ENCODE data around the gene S100A11. TPM values are rescaled to one million over a fixed set of nuclear protein-coding genes. Genes with fewer than 3 reads are reported as not detected.
A peak's percentile ranks its signal among the peaks of the same experiment; 100 is the strongest.

Gene S100A11
- total and polyA plus RNA-seq, 2 donors (not counting 1 experiment from before 2014, with no cell fraction given), result 26.2 to 31.4 TPM

DNA sequence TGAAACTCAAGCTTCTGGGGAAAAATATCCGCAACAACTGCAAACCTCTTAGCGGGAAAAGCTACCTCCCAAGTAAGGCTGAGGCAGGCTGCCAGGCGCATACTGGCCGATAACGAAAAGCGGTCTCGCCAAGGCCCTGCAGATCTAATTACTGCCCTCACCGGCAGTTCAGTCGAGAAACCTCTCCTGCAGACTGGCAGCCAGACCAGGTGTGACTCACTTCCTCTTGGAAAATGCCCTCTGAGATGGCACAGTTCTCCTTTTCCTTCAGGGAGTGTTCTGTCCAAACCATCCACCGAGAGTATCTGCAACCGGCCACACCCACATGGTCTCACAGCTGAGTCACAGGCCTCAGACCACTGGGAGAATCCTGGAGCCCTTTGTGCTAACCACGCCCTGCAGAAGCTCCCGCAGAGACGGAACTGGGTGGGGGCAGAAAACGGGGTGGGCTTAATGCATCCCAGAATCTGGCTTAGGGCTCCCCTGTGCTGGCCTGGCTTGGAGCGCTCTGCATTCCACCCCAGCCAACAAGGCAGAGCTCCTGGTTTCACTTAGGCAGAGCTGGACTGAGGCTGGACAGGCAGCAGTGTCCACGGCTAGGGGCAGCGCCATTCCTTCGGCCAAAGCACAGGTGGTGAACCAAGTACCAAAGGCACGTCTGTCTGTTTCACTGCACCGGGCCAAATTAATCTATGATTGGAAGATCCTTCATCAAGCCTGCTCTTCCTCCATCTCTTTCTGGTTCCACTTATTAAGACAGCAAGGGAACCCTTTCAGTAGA is 44.3 kb downstream of the S100A11 start:
- Histone ChIP-seq H3K79me2 (ENCODE audit: control insufficient read depth, insufficient read depth, low read length) (peaks cover 13% of the 10 kb centered on the region), H3K9me3 (ENCODE audit: control extremely low read depth in 1 of 3, control insufficient read depth in 2 of 3, insufficient read depth in 1 of 3, low read length in 2 of 3) (no peaks in the 10 kb centered on the region), H4K20me1 (ENCODE audit: control insufficient read depth, insufficient read depth, low read length, poor library complexity, severe bottlenecking) (peaks cover 17% of the 10 kb centered on the region), H3K4me1 (ENCODE audit: control insufficient read depth in 2 of 2, insufficient read depth in 2 of 2, low read length in 2 of 2) (peaks cover 13 to 26% of the 10 kb centered on the region in 2 donors), H3K36me3 (replicated peaks in 1 of 2; ENCODE audit: control extremely low read depth in 1 of 2, control insufficient read depth in 1 of 2, extremely low read depth in 1 of 2, insufficient read depth in 2 of 2, low read length in 1 of 2) (no peaks in the 10 kb centered on the region), H3K4me2 (replicated peaks; ENCODE audit: low read depth, low read length, poor library complexity, severe bottlenecking) (peak overlapping the region; percentile 95), H3K9ac (ENCODE audit: low read length) (peak overlapping the region; percentile 74), H2AFZ (ENCODE audit: insufficient read depth, low read depth, low read length, poor library complexity, severe bottlenecking) (peak overlapping the region; percentile 85), H3K27me3 (replicated peaks in 1 of 4; ENCODE audit: control extremely low read depth in 1 of 4, control insufficient read depth in 3 of 4, insufficient read depth in 4 of 4, low read length in 3 of 4) (no peaks in the 10 kb centered on the region), H3K27ac (ENCODE audit: low read length in 2 of 2) (peak overlapping the region in 1 of 2 donors; percentile 73), H3K4me3 (ENCODE audit: control extremely low read depth in 1 of 5, extremely low read depth in 1 of 5, insufficient read depth in 1 of 5, low read depth in 2 of 5, low read length in 4 of 5) (peak overlapping the region in 4 of 5 experiments; percentile 52 to 78 (median 72))
- TF ChIP-seq, protein P1, sequence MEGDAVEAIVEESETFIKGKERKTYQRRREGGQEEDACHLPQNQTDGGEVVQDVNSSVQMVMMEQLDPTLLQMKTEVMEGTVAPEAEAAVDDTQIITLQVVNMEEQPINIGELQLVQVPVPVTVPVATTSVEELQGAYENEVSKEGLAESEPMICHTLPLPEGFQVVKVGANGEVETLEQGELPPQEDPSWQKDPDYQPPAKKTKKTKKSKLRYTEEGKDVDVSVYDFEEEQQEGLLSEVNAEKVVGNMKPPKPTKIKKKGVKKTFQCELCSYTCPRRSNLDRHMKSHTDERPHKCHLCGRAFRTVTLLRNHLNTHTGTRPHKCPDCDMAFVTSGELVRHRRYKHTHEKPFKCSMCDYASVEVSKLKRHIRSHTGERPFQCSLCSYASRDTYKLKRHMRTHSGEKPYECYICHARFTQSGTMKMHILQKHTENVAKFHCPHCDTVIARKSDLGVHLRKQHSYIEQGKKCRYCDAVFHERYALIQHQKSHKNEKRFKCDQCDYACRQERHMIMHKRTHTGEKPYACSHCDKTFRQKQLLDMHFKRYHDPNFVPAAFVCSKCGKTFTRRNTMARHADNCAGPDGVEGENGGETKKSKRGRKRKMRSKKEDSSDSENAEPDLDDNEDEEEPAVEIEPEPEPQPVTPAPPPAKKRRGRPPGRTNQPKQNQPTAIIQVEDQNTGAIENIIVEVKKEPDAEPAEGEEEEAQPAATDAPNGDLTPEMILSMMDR (IDR thresholded peaks at IDR 0.05), result no peak
- TF ChIP-seq EZH2 (IDR thresholded peaks at IDR 0.05; ENCODE audit: borderline replicate concordance, insufficient read depth, low read depth, low read length, poor library complexity, severe bottlenecking), result no peak
- intact Hi-C loops (cut with micrococcal nuclease), result no loop called here
- Mint-ChIP-seq H3K27ac (peak overlapping the region; percentile 93), H3K27me3 (no peaks in the 10 kb centered on the region), H3K4me3 (peak overlapping the region; percentile 94), H3K4me1 (peaks cover 30% of the 10 kb centered on the region), H3K9me3 (ENCODE audit: insufficient read depth) (no peaks in the 10 kb centered on the region)
- ChIA-PET CTCF (interaction anchor here (4.0 to 16.1 kb wide), 3 partner anchors 8 to 61 kb away, joined by 15 to 341 read pairs (median 138); no protein-coding TSS in a partner anchor), POLR2A (interaction anchor here (0.9 kb wide), 1 partner anchor 9 kb away, joined by 5 read pairs; no protein-coding TSS in a partner anchor)
- 60% methylated on average over 21 of the region's 21 CpGs for WGBS (ENCODE audit: insufficient coverage)
- DNase-seq, result peak; percentile 39
- no peak for ATAC-seq (ENCODE audit: low read depth)
